ENCODE data around the gene MYL12A. TPM values are rescaled to one million over a fixed set of nuclear protein-coding genes. Genes with fewer than 3 reads are reported as not detected.

Gene MYL12A
- total and polyA plus RNA-seq, 2 of the 8 experiments (the other 6 are each of a cell fraction or from before 2014, with no cell fraction given): 188 to 247 TPM

GRCh38 chr18:3251249-3251962, 3.8 kb downstream of the MYL12A start:
- H3K9me3 ChIP-seq (ENCODE audit: insufficient read depth in 2 of 2, low read depth in 1 of 2, low read length in 1 of 2): no peaks in the 10 kb centered on the region
- H3K36me3 ChIP-seq (ENCODE audit: control insufficient read depth in 2 of 4, insufficient read depth in 4 of 4, low read length in 3 of 4): peaks cover 9 to 39% (median 32%) of the 10 kb centered on the region in 4 experiments
- H3K4ac ChIP-seq (replicated peaks; ENCODE audit: insufficient read length, low read depth, low read length): no peak overlapping the region
- H3K56ac ChIP-seq (replicated peaks; ENCODE audit: insufficient read length, low read depth, low read length): no peak overlapping the region
- H3K27me3 ChIP-seq (replicated peaks in 1 of 4; ENCODE audit: control insufficient read depth in 3 of 4, extremely low read depth in 1 of 4, insufficient read depth in 3 of 4, low read length in 3 of 4): no peaks in the 10 kb centered on the region
- no peak overlapping the region for H3K4me3 ChIP-seq (ENCODE audit: extremely low read depth in 1 of 4, insufficient read depth in 2 of 4, low read depth in 3 of 4, low read length in 4 of 4)
- no peak overlapping the region for H3K27ac ChIP-seq (ENCODE audit: low read depth, low read length)
- POLR2A ChIA-PET (ENCODE audit: partially characterized antibody): interaction anchor here (1.0 to 6.3 kb wide), 3 partner anchors 9 to 344 kb away, joined by 3 to 60 read pairs (median 4); partner anchors contain the start of gene MYL12B
- no peak overlapping the region for H3K23ac ChIP-seq (ENCODE audit: insufficient read length)
- H2BK15ac ChIP-seq (ENCODE audit: low read length): no peak overlapping the region
- no peak overlapping the region for H4K91ac ChIP-seq (replicated peaks; ENCODE audit: insufficient read length, low read length)
- H4K8ac ChIP-seq (ENCODE audit: extremely low read depth, insufficient read depth, low read length): no peak overlapping the region
- H2BK5ac ChIP-seq (ENCODE audit: low read depth, low read length): no peak overlapping the region
- H3K18ac ChIP-seq (ENCODE audit: extremely low read depth, low read length): no peak overlapping the region
- CTCF ChIA-PET (ENCODE audit: partially characterized antibody): interaction anchor here (0.6 to 1.2 kb wide), 2 partner anchors 100 to 343 kb away, joined by 3 read pairs; no protein-coding TSS in a partner anchor
- H2BK12ac ChIP-seq (ENCODE audit: low read depth, low read length): no peak overlapping the region
- H3K23me2 ChIP-seq (ENCODE audit: low read depth, low read length): peaks cover 4% of the 10 kb centered on the region; the same call in 1 of the 2 replicates
- H3K4me2 ChIP-seq (ENCODE audit: insufficient read depth in 1 of 2, low read depth in 2 of 2, low read length in 2 of 2): no peak overlapping the region
- peaks cover 4 to 10% of the 10 kb centered on the region in 2 experiments for H4K20me1 ChIP-seq (replicated peaks in 1 of 2; ENCODE audit: control insufficient read depth in 1 of 2, insufficient read depth in 2 of 2, low read length in 2 of 2)
- H3K79me2 ChIP-seq (ENCODE audit: control insufficient read depth in 1 of 2, insufficient read depth in 2 of 2, low read length in 2 of 2): peaks cover 8 to 56% of the 10 kb centered on the region in 2 experiments; a peak in 3 of 4 replicates
- H3K4me1 ChIP-seq (replicated peaks in 1 of 4; ENCODE audit: control insufficient read depth in 3 of 4, insufficient read depth in 4 of 4, low read length in 3 of 4): peaks cover 0 to 2% (median 1%) of the 10 kb centered on the region in 4 experiments; a peak in 2 of 7 replicates
- FAIRE-seq (no peak), DNase-seq (ENCODE audit: low read depth in 1 of 2, low spot score in 2 of 2) (no peak)
- H4K5ac ChIP-seq (ENCODE audit: insufficient read length, low read depth, low read length): no peak overlapping the region
- no peak overlapping the region for H2BK20ac ChIP-seq (ENCODE audit: low read length)
- 91% methylated on average over 8 of the region's 8 CpGs; no CpG with 5 or more reads in 1 of the 2 experiments for WGBS, 2 experiments (ENCODE audit: extremely low coverage in 1 of 2, insufficient coverage in 1 of 2, insufficient read length in 1 of 2, insufficient replicate concordance in 2 of 2, low coverage in 1 of 2, low lambda C conversion rate in 2 of 2, missing lambda C conversion rate in 1 of 2)
- no peak overlapping the region for H2AFZ ChIP-seq (ENCODE audit: low read length)
- no peak overlapping the region for H2BK120ac ChIP-seq (replicated peaks; ENCODE audit: low read depth, low read length)
- H3K9ac ChIP-seq (replicated peaks in 1 of 4; ENCODE audit: extremely low read depth in 1 of 4, low read depth in 3 of 4, low read length in 3 of 4): no peak overlapping the region
- no peak overlapping the region for H3K14ac ChIP-seq (ENCODE audit: insufficient read length)
- no peak overlapping the region for H2AK5ac ChIP-seq (ENCODE audit: low read depth, low read length)
- no peaks in the 10 kb centered on the region for H3K79me1 ChIP-seq (ENCODE audit: low read depth, low read length)
- TF ChIP-seq PHF8 (conservative IDR thresholded peaks at IDR 0.05; ENCODE audit: low read depth, low read length): no peak
- TF ChIP-seq POLR2AphosphoS5 (IDR thresholded peaks at IDR 0.05; ENCODE audit: low read depth, low read length): peak; percentile 50
- TF ChIP-seq RBBP5 (IDR thresholded peaks at IDR 0.05; ENCODE audit: borderline replicate concordance, low read depth, low read length): no peak
- no peak for TF ChIP-seq ASH2L (IDR thresholded peaks at IDR 0.05; ENCODE audit: low read length)
- no peak for TF ChIP-seq GABPA (IDR thresholded peaks at IDR 0.05; ENCODE audit: borderline replicate concordance, insufficient read depth, low read length)
- TF ChIP-seq POLR2A (IDR thresholded peaks at IDR 0.05; ENCODE audit: control extremely low read depth in 1 of 2, low read depth in 2 of 2, low read length in 2 of 2): 0 out of 3 replicates have a peak, but pooled peaks of 1 of the 2 experiments have one; percentile 12
- no peak for TF ChIP-seq CBX8 (IDR thresholded peaks at IDR 0.05; ENCODE audit: borderline replicate concordance, low read depth, low read length)
